Neural cell (in vitro differentiated cells): ENCODE data around the gene PXK.

Source experiments
- EP300 ChIP-seq: fragments of 450-650 bp; conservative IDR thresholded peaks from 2 replicates; pipeline ENCODE4 v1.6.1; 2014; ENCODE audit warnings: antibody characterized with exemption, mild to moderate bottlenecking, moderate library complexity; ENCODE audit not compliant: poor library complexity, severe bottlenecking
- MXI1 ChIP-seq: fragments of 450-650 bp; conservative IDR thresholded peaks from 2 replicates; pipeline ENCODE4 v1.6.1; 2014; ENCODE audit warnings: antibody characterized with exemption, mild to moderate bottlenecking; ENCODE audit not compliant: poor library complexity, severe bottlenecking
- REST ChIP-seq: IDR thresholded peaks from 2 replicates; pipeline ENCODE4 v1.6.1; 2012; ENCODE audit warnings: borderline replicate concordance
- SMC3 ChIP-seq: fragments of 450-650 bp; conservative IDR thresholded peaks from 2 replicates; pipeline ENCODE4 v1.6.1; 2014; ENCODE audit warnings: antibody characterized with exemption, mild to moderate bottlenecking, moderate library complexity; ENCODE audit not compliant: poor library complexity
- TF ChIP-seq, protein P1 (sequence below): fragments of 450-650 bp; IDR thresholded peaks from 2 replicates; pipeline ENCODE4 v1.5.1; 2014; ENCODE audit warnings: antibody characterized with exemption, mild to moderate bottlenecking, moderate library complexity; ENCODE audit not compliant: poor library complexity, severe bottlenecking

DNA sequence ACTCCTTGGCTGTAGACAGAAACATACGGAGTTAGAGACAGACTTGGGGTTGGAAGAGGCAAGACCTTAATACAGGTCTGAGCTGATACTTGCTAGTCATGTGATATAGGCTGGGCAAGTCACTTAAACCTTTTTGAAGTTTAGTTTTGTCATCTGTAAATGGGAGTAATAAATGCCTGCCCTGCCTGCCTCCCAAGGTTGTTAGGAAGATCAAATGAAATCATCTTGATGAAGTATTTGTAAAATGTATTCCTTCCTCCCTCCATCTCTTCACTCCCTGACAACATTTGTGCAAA, 2.9 kb downstream of the PXK start:
- TF ChIP-seq EP300 (no peak), SMC3 (no peak), MXI1 (no peak), REST (no peak)
- TF ChIP-seq, protein P1, sequence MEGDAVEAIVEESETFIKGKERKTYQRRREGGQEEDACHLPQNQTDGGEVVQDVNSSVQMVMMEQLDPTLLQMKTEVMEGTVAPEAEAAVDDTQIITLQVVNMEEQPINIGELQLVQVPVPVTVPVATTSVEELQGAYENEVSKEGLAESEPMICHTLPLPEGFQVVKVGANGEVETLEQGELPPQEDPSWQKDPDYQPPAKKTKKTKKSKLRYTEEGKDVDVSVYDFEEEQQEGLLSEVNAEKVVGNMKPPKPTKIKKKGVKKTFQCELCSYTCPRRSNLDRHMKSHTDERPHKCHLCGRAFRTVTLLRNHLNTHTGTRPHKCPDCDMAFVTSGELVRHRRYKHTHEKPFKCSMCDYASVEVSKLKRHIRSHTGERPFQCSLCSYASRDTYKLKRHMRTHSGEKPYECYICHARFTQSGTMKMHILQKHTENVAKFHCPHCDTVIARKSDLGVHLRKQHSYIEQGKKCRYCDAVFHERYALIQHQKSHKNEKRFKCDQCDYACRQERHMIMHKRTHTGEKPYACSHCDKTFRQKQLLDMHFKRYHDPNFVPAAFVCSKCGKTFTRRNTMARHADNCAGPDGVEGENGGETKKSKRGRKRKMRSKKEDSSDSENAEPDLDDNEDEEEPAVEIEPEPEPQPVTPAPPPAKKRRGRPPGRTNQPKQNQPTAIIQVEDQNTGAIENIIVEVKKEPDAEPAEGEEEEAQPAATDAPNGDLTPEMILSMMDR = no peak
